T-helper 2 cell treated with Interferon-gamma antibody and Interleukin-4, amounts not matched to agents 5 μg/mL and 100 μg/mL, for 36 hours (primary cell): ENCODE measurements around the gene IMMP2L.
"Not testable (repeated sequence)": the region's sequence is repeated elsewhere in the genome, so short reads cannot be mapped to it uniquely, and the experiment has no call there.

ENCODE experiments used
- DNase-seq: peaks from one replicate; pipeline ENCODE4 v3.0.0; 2021; ENCODE audit warnings: low spot score
- H3K27ac Mint-ChIP-seq: one replicate; pipeline ENCODE4 v1.8.0; 2021; ENCODE audit warnings: mild to moderate bottlenecking, mixed read lengths
- H3K27me3 Mint-ChIP-seq: one replicate; pipeline ENCODE4 v1.8.0; 2021; ENCODE audit warnings: low read depth, mixed read lengths
- H3K36me3 Mint-ChIP-seq: one replicate; pipeline ENCODE4 v1.8.0; 2021; ENCODE audit warnings: low read depth, mixed read lengths
- H3K4me1 Mint-ChIP-seq: one replicate; pipeline ENCODE4 v1.8.0; 2021; ENCODE audit warnings: low read depth, mixed read lengths
- H3K4me3 Mint-ChIP-seq: one replicate; pipeline ENCODE4 v1.8.0; 2022; ENCODE audit warnings: mild to moderate bottlenecking, moderate library complexity, mixed read lengths
- H3K9me3 Mint-ChIP-seq: one replicate; pipeline ENCODE4 v1.8.0; 2021; ENCODE audit warnings: mixed read lengths

The IMMP2L gene

DNA sequence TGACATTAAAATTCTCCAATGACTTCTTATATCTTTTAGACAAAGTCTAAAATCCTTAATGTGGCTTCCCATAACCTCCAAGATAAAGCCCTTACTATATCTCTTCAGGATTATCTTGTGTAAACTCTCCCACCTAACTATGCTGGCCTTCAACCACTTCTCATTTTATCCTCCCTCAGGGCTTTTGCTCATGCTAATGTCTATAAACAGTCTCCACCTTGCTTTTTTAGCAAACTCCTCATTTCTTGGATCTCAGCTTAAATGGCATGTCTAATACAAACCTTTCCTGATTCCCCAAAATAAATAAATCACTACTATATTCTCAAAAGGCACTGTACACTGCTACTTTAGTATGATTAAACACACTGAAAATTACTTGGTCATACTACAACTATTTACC lies 290.2 kb downstream of the IMMP2L start:
- H3K27me3 Mint-ChIP-seq, result no peaks in the 10 kb centered on the region
- H3K27ac Mint-ChIP-seq, result no peak overlapping the region
- H3K36me3 Mint-ChIP-seq, result no peaks in the 10 kb centered on the region
- no peaks in the 10 kb centered on the region for H3K4me1 Mint-ChIP-seq
- no peak overlapping the region for H3K4me3 Mint-ChIP-seq
- no peak for DNase-seq
- H3K9me3 Mint-ChIP-seq, result no peaks in the 10 kb centered on the region

DNA sequence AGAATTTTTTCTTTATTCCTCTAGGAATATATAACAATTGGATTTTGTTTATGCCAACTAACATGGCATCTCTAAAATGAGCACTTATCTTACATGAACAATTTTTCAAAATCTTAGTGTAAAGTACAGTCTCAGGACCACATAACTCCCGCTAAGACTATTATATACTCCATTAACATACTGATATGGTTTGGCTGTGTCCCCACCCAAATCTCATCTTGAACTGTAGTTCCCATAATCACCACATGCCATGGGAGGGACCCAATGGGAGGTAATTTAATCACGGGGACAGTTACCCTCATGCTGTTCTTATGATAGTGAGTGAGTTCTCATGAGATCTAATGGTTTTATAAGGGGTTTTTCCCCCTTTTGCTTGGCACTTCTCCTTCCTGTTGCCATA lies 291.5 kb downstream of the IMMP2L start:
- not testable (repeated sequence) for DNase-seq, H3K36me3 Mint-ChIP-seq, H3K27ac Mint-ChIP-seq, H3K4me1 Mint-ChIP-seq, H3K27me3 Mint-ChIP-seq, H3K9me3 Mint-ChIP-seq, H3K4me3 Mint-ChIP-seq

GRCh38 chr7:111268941-111269340 lies 293.4 kb downstream of the IMMP2L start:
- no peaks in the 10 kb centered on the region for H3K9me3 Mint-ChIP-seq
- H3K4me1 Mint-ChIP-seq, result no peaks in the 10 kb centered on the region
- H3K4me3 Mint-ChIP-seq, result no peak overlapping the region
- DNase-seq, result no peak
- H3K27me3 Mint-ChIP-seq, result no peaks in the 10 kb centered on the region
- H3K36me3 Mint-ChIP-seq, result no peaks in the 10 kb centered on the region
- H3K27ac Mint-ChIP-seq, result no peak overlapping the region

- H3K27ac Mint-ChIP-seq, result no peak overlapping the region
- H3K4me1 Mint-ChIP-seq, result no peaks in the 10 kb centered on the region
- no peak overlapping the region for H3K4me3 Mint-ChIP-seq
- H3K9me3 Mint-ChIP-seq, result no peaks in the 10 kb centered on the region
- H3K36me3 Mint-ChIP-seq, result no peaks in the 10 kb centered on the region
- DNase-seq, result no peak
- H3K27me3 Mint-ChIP-seq, result no peaks in the 10 kb centered on the region
Measured at GRCh38 chr7:111266613-111267012, 295.7 kb downstream of the IMMP2L start.

DNA sequence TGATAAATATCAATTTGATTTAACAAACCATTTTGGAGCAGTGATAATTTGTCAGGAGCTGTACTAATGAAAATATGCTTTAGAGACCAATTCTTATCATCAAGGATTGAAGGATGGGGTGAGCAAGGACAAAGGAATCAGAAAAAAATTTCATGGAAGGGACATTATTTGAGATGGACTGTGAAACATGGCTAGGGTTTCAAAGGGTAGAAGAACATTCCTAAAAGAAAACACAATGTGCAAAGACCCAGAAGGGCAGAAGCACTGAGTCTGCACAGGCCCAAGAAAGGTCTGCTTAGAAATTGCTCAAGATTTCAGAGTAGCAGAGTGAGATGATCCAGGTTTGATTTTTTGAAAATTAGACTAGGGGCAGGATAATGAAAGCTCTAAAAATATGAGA lies 296.9 kb downstream of the IMMP2L start:
- no peak overlapping the region for H3K4me3 Mint-ChIP-seq
- H3K27me3 Mint-ChIP-seq, result no peaks in the 10 kb centered on the region
- H3K27ac Mint-ChIP-seq, result no peak overlapping the region
- no peaks in the 10 kb centered on the region for H3K36me3 Mint-ChIP-seq
- H3K9me3 Mint-ChIP-seq, result no peaks in the 10 kb centered on the region
- DNase-seq, result no peak
- no peaks in the 10 kb centered on the region for H3K4me1 Mint-ChIP-seq

DNA sequence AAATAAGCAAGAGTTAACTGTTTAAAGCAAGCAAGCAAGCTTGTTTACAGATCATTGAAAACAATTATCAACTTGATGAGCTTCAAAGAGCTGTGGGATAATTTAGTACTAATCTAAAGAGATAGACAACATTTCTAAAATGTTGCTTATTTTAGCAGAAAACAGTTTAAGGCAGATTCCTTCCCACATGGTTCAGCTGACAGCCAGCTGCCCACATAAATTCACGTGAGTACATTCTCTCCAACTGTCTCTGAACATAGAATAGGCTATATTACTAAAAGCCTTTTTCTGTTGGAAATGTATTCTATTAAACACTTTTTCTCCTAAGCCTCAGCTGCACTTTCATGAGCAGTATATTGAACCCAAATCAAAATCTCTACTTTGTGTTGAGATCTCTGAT lies 297.3 kb downstream of the IMMP2L start:
- Mint-ChIP-seq H3K27me3 (no peaks in the 10 kb centered on the region), H3K27ac (no peak overlapping the region), H3K4me1 (no peaks in the 10 kb centered on the region), H3K36me3 (no peaks in the 10 kb centered on the region), H3K9me3 (no peaks in the 10 kb centered on the region), H3K4me3 (no peak overlapping the region)
- no peak for DNase-seq

GRCh38 chr7:111264111-111264868 lies 298.0 kb downstream of the IMMP2L start:
- no peak overlapping the region for H3K27ac Mint-ChIP-seq
- no peak for DNase-seq
- no peaks in the 10 kb centered on the region for H3K27me3 Mint-ChIP-seq
- no peaks in the 10 kb centered on the region for H3K9me3 Mint-ChIP-seq
- H3K4me3 Mint-ChIP-seq, result no peak overlapping the region
- no peaks in the 10 kb centered on the region for H3K36me3 Mint-ChIP-seq
- H3K4me1 Mint-ChIP-seq, result no peaks in the 10 kb centered on the region

DNA sequence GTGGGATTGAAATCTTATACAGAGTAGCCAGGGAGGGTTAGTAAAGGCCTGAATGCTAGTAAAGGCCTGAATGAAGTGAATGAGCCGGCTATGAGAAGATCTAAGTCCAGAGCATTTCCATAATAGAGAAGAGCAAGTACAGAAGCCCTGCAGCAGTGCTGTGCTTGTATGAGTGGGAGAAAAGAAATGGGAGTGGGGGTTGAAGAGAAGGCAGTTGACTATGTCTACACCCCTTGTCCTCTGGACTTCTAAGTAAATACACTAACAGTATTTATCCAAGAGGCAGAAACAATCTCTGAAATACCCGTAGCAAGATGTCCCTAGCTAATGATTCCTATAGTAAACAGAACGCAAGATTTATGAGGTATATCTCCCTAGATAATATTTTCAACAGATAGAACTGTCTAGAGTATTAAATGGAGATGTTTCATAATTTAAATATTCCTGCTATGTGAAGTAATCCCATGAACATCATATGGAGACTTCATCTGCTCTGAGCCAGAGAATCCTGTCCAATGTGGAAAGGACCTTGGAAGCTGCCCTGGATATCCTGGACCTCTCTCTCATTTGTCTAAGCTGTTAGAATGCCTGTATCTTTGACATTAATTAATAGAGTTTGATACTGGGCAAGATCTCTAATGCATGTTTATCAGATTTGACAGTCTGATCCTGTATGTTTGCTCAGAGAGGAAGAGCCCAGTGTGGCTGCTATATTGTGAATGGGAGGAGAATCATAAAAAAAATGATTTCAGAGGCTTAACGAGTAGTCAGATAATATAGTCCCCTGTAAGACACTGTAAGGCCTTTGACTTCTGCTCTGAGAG lies 299.8 kb downstream of the IMMP2L start:
- no peak for DNase-seq
- Mint-ChIP-seq H3K27ac (no peak overlapping the region), H3K36me3 (no peaks in the 10 kb centered on the region), H3K9me3 (no peaks in the 10 kb centered on the region), H3K27me3 (no peaks in the 10 kb centered on the region), H3K4me3 (no peak overlapping the region), H3K4me1 (no peaks in the 10 kb centered on the region)

DNA sequence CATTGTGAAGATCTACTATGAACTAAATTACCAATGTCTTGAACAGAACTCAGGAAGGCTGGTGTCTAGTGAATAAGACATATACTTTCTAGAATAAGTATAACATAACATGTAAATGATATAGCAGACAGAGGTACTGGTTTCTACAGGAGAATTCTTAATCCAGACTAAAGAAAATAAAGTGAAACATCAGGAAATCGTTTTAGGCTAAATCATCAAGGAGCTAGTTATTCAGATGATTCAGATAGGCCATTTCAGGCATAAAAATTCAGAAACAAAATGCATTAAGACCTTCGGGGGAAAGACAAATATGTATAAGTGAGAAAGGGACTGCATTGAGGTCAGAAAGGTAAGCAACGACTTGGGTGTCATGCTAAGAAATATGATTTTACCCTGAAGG lies 300.8 kb downstream of the IMMP2L start:
- Mint-ChIP-seq H3K9me3 (no peaks in the 10 kb centered on the region), H3K4me1 (no peaks in the 10 kb centered on the region), H3K27ac (no peak overlapping the region), H3K27me3 (no peaks in the 10 kb centered on the region), H3K36me3 (no peaks in the 10 kb centered on the region), H3K4me3 (no peak overlapping the region)
- no peak for DNase-seq

DNA sequence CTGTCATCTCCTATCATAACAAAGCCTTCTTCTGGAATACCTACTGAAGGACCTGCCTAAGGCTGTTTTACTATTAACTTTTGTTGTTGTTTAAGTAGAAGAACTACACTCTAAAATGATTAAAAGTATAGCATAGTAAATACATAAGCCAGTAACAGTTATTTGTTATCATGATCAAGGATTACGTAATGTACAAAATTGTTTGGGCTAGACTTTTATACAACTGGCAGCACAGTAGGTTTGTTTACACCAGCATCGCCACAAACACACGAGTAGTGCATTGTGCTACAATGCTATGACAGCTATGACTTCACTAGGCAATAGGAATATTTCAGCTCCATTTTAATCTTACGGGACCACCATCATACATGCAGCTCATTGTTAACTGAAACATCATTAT lies 302.3 kb downstream of the IMMP2L start:
- Mint-ChIP-seq H3K9me3 (no peaks in the 10 kb centered on the region), H3K4me1 (no peaks in the 10 kb centered on the region), H3K4me3 (no peak overlapping the region), H3K27ac (no peak overlapping the region), H3K36me3 (no peaks in the 10 kb centered on the region), H3K27me3 (no peaks in the 10 kb centered on the region)
- DNase-seq, result no peak

DNA sequence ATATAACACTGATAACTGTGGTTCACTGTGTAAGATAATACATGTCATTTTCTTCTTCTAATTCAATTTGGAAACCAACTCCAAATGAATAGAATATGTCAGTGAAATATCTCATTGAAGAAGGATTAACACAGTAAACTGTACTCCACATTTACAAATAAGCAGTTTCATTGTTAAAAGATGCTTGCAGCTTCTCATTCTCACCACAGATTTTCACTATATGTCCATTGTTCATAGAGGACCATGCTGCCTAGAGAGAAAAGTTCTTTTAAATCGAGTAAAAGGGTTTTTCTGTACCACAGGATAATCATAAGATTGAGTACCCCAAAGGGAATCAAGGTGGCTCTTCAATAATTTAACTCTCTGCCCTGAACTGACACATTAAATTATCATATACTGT lies 305.9 kb downstream of the IMMP2L start:
- H3K27ac Mint-ChIP-seq, result no peak overlapping the region
- H3K4me1 Mint-ChIP-seq, result no peaks in the 10 kb centered on the region
- H3K9me3 Mint-ChIP-seq, result peaks cover 1% of the 10 kb centered on the region
- DNase-seq, result no peak
- H3K36me3 Mint-ChIP-seq, result no peaks in the 10 kb centered on the region
- no peaks in the 10 kb centered on the region for H3K27me3 Mint-ChIP-seq
- no peak overlapping the region for H3K4me3 Mint-ChIP-seq

GRCh38 chr7:111255576-111255975 lies 306.7 kb downstream of the IMMP2L start:
- DNase-seq, result no peak
- peaks cover 7% of the 10 kb centered on the region for H3K9me3 Mint-ChIP-seq
- H3K27me3 Mint-ChIP-seq, result no peaks in the 10 kb centered on the region
- no peaks in the 10 kb centered on the region for H3K36me3 Mint-ChIP-seq
- no peak overlapping the region for H3K27ac Mint-ChIP-seq
- no peaks in the 10 kb centered on the region for H3K4me1 Mint-ChIP-seq
- no peak overlapping the region for H3K4me3 Mint-ChIP-seq

DNA sequence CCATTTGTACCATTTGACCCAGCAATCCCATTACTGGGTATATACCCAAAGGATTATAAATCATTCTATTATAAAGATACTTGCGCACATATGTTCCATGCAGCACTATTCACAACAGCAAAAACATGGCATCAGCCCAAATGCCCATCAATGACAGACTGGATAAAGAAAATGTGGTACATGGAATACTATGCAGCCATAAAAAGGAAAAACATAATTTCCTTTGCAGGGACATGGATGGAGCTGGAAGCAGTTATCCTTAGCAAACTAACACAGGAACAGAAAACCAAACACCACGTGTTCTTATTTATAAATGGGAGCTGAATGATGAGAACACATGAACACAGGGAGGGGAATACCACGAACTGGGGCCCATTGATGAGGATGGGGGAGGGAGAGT lies 310.9 kb downstream of the IMMP2L start:
- not testable (repeated sequence) for DNase-seq

GRCh38 chr7:111249807-111250206 lies 312.5 kb downstream of the IMMP2L start:
- not testable (repeated sequence) for H3K27me3 Mint-ChIP-seq, H3K4me1 Mint-ChIP-seq, H3K4me3 Mint-ChIP-seq, H3K9me3 Mint-ChIP-seq, H3K27ac Mint-ChIP-seq, H3K36me3 Mint-ChIP-seq, DNase-seq

More for the DNA sequence above, 310.9 kb downstream of the IMMP2L start:
- not testable (repeated sequence) for H3K36me3 Mint-ChIP-seq, H3K4me1 Mint-ChIP-seq, H3K9me3 Mint-ChIP-seq, H3K4me3 Mint-ChIP-seq, H3K27me3 Mint-ChIP-seq, H3K27ac Mint-ChIP-seq
